DOHH2 (cell line): ENCODE results near the gene AKAP7.

Experiments used
- CTCF ChIP-seq: fragments of 200-600 bp; sonication (generic); IDR thresholded peaks from one replicate; pipeline ENCODE4 v1.5.1; 2014; ENCODE audit warnings: antibody characterized with exemption, mild to moderate bottlenecking, low read depth, low read length; ENCODE audit not compliant: poor library complexity, severe bottlenecking
- EZH2phosphoT487 ChIP-seq: fragments of 200-600 bp; sonication (generic); IDR thresholded peaks from 2 replicates; pipeline ENCODE4 v1.6.1; 2017; ENCODE audit warnings: borderline replicate concordance, mild to moderate bottlenecking, antibody characterized with exemption, low read length, moderate library complexity, mixed read lengths

DNA sequence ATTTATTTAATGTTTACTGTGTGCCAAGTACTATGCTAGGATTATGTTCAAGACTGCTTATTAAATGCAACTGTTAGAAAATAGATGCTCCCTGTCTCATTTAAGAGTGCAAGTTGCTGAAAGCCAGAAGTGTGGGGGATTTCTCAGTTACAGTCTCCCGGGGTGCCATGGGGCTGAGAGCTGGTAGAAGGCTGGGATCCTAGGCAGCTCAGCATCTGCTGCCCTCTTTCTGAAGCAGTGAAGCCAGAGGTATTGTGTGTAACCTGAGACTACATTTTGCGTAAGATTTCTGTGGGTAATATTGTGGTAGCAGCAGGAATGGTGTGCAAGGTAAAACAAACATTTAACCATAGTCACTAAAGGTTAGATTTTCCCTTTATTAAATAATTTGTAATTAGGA, 120.6 kb downstream of the AKAP7 start:
- TF ChIP-seq CTCF = no peak
- TF ChIP-seq EZH2phosphoT487 = no peak
